Tibial artery (tissue), 4 donors: Measurements from ENCODE around the gene MRPL51.
"Not testable (repeated sequence)": the region's sequence is repeated elsewhere in the genome, so short reads cannot be mapped to it uniquely, and the experiment has no call there.

Experiments
- DNase-seq, 2 donors: peaks; one replicate each; pipeline ENCODE4 v3.0.0-alpha.2; 2019
- H3K27ac ChIP-seq, 2 donors: fragments of 200-600 bp; sonication (generic) in 1 of 2; 1 replicate in 1 of 2; 2 replicates in 1 of 2; pipeline ENCODE4 v1.5.1; 2018 to 2019; ENCODE audit warnings: mild to moderate bottlenecking in 1 of 2
- H3K27me3 ChIP-seq, 2 donors: fragments of 200-600 bp; sonication (generic) in 1 of 2; one replicate each; pipeline versions ENCODE4 v1.5.1 to v1.6.0; 2016 to 2019
- H3K36me3 ChIP-seq, 3 donors: fragments of 200-600 bp; sonication (generic) in 2 of 3; one replicate each; pipeline ENCODE4 v1.5.1; 2016 to 2019; ENCODE audit warnings: mild to moderate bottlenecking in 2 of 3
- H3K4me1 ChIP-seq, 4 donors: fragments of 200-600 bp; sonication (generic) in 2 of 4; 1 replicate in 3 of 4; 2 replicates in 1 of 4; pipeline ENCODE4 v1.5.1; 2016 to 2019
- H3K4me3 ChIP-seq, 2 donors: fragments of 200-600 bp; sonication (generic) in 1 of 2; 1 replicate in 1 of 2; 2 replicates in 1 of 2; pipeline ENCODE4 v1.5.1; 2018 to 2019; ENCODE audit warnings: mild to moderate bottlenecking in 2 of 2
- H3K9me3 ChIP-seq, 3 donors: fragments of 200-600 bp; sonication (generic) in 1 of 3; one replicate each; pipeline ENCODE4 v1.5.1; 2016 to 2019
- CTCF ChIP-seq, 2 experiments: fragments of 200-600 bp in 1 of 2; fragments of 450-650 bp in 1 of 2; IDR thresholded peaks; one replicate each; pipeline ENCODE4 v1.5.1; 2017 to 2019; ENCODE audit warnings: antibody characterized with exemption in 2 of 2, mild to moderate bottlenecking in 1 of 2, moderate library complexity in 1 of 2
- intact Hi-C: fragments of 100-400 bp; cut with DNase I; formaldehyde crosslinking; loops from one replicate; pipeline ENCODE4 v1.15.0; 2023; ENCODE audit warnings: low total_unique reads

Gene MRPL51

GRCh38 chr12:6539707-6540134 is 46.7 kb upstream of the MRPL51 start:
- intact Hi-C loops = loop anchor here (10.0 kb wide), 1 partner anchor 325 kb away; no protein-coding TSS in a partner anchor
- no peak for TF ChIP-seq CTCF (IDR thresholded peaks at IDR 0.05)
- no peak for DNase-seq
- peaks cover 22 to 53% (median 36%) of the 10 kb centered on the region in 3 donors for H3K36me3 ChIP-seq
- H3K27me3 ChIP-seq = no peaks in the 10 kb centered on the region
- peak overlapping the region in 1 of 2 donors; percentile 16 for H3K4me3 ChIP-seq
- peak overlapping the region; percentile 68 to 76 for H3K27ac ChIP-seq
- peaks cover 0 to 48% (median 47%) of the 10 kb centered on the region in 4 donors for H3K4me1 ChIP-seq
- no peaks in the 10 kb centered on the region for H3K9me3 ChIP-seq

- peaks cover 0 to 48% (median 47%) of the 10 kb centered on the region in 4 donors for H3K4me1 ChIP-seq
- no peak overlapping the region for H3K4me3 ChIP-seq
These were observed 46.2 kb upstream of the MRPL51 start for GRCh38 chr12:6539314-6539682.

GRCh38 chr12:6538420-6539313 is 45.6 kb upstream of the MRPL51 start:
- H3K4me1 ChIP-seq = peaks cover 0 to 50% (median 45%) of the 10 kb centered on the region in 4 donors
- H3K27ac ChIP-seq = peak overlapping the region; percentile 95 to 98
- H3K36me3 ChIP-seq = peaks cover 22 to 43% (median 29%) of the 10 kb centered on the region in 3 donors
- TF ChIP-seq CTCF (IDR thresholded peaks at IDR 0.05) = no peak
- H3K27me3 ChIP-seq = no peaks in the 10 kb centered on the region
- no peak for DNase-seq
- intact Hi-C loops = loop anchor here (10.0 kb wide), 1 partner anchor 324 kb away; no protein-coding TSS in a partner anchor
- no peaks in the 10 kb centered on the region for H3K9me3 ChIP-seq
- no peak overlapping the region for H3K4me3 ChIP-seq

More at GRCh38 chr12:6539314-6539682, 46.2 kb upstream of the MRPL51 start:
- peak overlapping the region; percentile 68 to 76 for H3K27ac ChIP-seq
- DNase-seq = no peak
- no peaks in the 10 kb centered on the region for H3K27me3 ChIP-seq
- intact Hi-C loops = loop anchor here (10.0 kb wide), 1 partner anchor 324 kb away; no protein-coding TSS in a partner anchor
- no peak for TF ChIP-seq CTCF (IDR thresholded peaks at IDR 0.05)
- H3K9me3 ChIP-seq = no peaks in the 10 kb centered on the region
- peaks cover 22 to 48% (median 32%) of the 10 kb centered on the region in 3 donors for H3K36me3 ChIP-seq

GRCh38 chr12:6537580-6538419 is 44.7 kb upstream of the MRPL51 start:
- intact Hi-C loops = loop anchor here (10.0 kb wide), 1 partner anchor 323 kb away; no protein-coding TSS in a partner anchor
- peaks cover 0 to 58% (median 50%) of the 10 kb centered on the region in 4 donors for H3K4me1 ChIP-seq
- H3K27me3 ChIP-seq, H3K4me3 ChIP-seq, H3K9me3 ChIP-seq: not testable (repeated sequence)
- H3K36me3 ChIP-seq = peaks cover 22 to 43% (median 29%) of the 10 kb centered on the region in 3 donors
- DNase-seq = peak; percentile 70 to 87
- H3K27ac ChIP-seq = peak overlapping the region; percentile 95 to 98
- TF ChIP-seq CTCF (IDR thresholded peaks at IDR 0.05) = peak; percentile 83 to 87

- Histone ChIP-seq H3K9me3 (no peaks in the 10 kb centered on the region), H3K36me3 (peaks cover 22 to 43% (median 29%) of the 10 kb centered on the region in 3 donors), H3K4me3 (no peak overlapping the region), H3K27me3 (no peaks in the 10 kb centered on the region), H3K27ac (peak overlapping the region; percentile 95 to 98), H3K4me1 (peaks cover 0 to 66% (median 58%) of the 10 kb centered on the region in 4 donors)
- no peak for TF ChIP-seq CTCF (IDR thresholded peaks at IDR 0.05)
- intact Hi-C loops = loop anchor here (10.0 kb wide), 1 partner anchor 322 kb away; no protein-coding TSS in a partner anchor
- DNase-seq = no peak
These were observed 44.0 kb upstream of the MRPL51 start for GRCh38 chr12:6536894-6537579.
